Tibial nerve (tissue), 4 donors: ENCODE measurements around the gene FRY. TPM values are rescaled to one million over a fixed set of nuclear protein-coding genes. Genes with fewer than 3 reads are reported as not detected.

Experiments
- DNase-seq, 2 donors: peaks; one replicate each; pipeline ENCODE4 v3.0.0-alpha.2; 2019; ENCODE audit warnings: low spot score in 2 of 2
- H3K27ac ChIP-seq, 4 donors: fragments of 200-600 bp; sonication (generic) in 3 of 4; one replicate each; pipeline ENCODE4 v1.5.1; 2017 to 2019; ENCODE audit warnings: mild to moderate bottlenecking in 1 of 4
- H3K27me3 ChIP-seq, 2 donors: fragments of 200-600 bp; sonication (generic) in 1 of 2; one replicate each; pipeline versions ENCODE4 v1.5.1 to v1.6.0; 2017 to 2019
- H3K36me3 ChIP-seq, 3 donors: fragments of 200-600 bp; sonication (generic); one replicate each; pipeline ENCODE4 v1.5.1; 2018 to 2019
- H3K4me1 ChIP-seq, 4 donors: fragments of 200-600 bp; sonication (generic) in 3 of 4; one replicate each; pipeline ENCODE4 v1.5.1; 2017 to 2019
- H3K4me3 ChIP-seq, 4 donors: fragments of 200-600 bp; sonication (generic) in 3 of 4; one replicate each; pipeline ENCODE4 v1.5.1; 2017 to 2019; ENCODE audit warnings: mild to moderate bottlenecking in 1 of 4, moderate library complexity in 1 of 4
- H3K9me3 ChIP-seq, 4 donors: fragments of 200-600 bp; sonication (generic) in 3 of 4; one replicate each; pipeline ENCODE4 v1.5.1; 2017 to 2019
- EP300 ChIP-seq, 2 donors: sonication (generic); formaldehyde crosslinking; IDR thresholded peaks; one replicate each; pipeline ENCODE4 v1.6.1; 2017; ENCODE audit warnings: antibody characterized with exemption in 2 of 2, mild to moderate bottlenecking in 1 of 2
- POLR2A ChIP-seq, 2 donors: fragments of 450-650 bp; IDR thresholded peaks; one replicate each; pipeline ENCODE4 v1.6.1; 2017; ENCODE audit warnings: antibody characterized with exemption in 2 of 2, mild to moderate bottlenecking in 2 of 2, moderate library complexity in 2 of 2
- whole genome bisulfite sequencing, 2 donors: methylation state at CpG; one replicate each; pipeline ENCODE4 v1.1.5; 2018; 5-methylcytosine and 5-hydroxymethylcytosine counted together
- total RNA-seq, 4 donors: library from RNA; depleted of rRNA; stranded (reverse); fragments of >200 nt; gene quantifications; one replicate each; pipeline ENCODE4 v1.1.0, GENCODE V29; 2016
- TF ChIP-seq, protein P1 (sequence below), 5 experiments: fragments of 200-600 bp in 3 of 5; fragments of 450-650 bp in 2 of 5; sonication (generic) in 3 of 5; IDR thresholded peaks; one replicate each; pipeline ENCODE4 v1.5.1; 2016 to 2019; ENCODE audit warnings: antibody characterized with exemption in 5 of 5, mild to moderate bottlenecking in 3 of 5, moderate library complexity in 2 of 5

The FRY gene
- total RNA-seq, 4 donors from 2014 or later: 48.9 to 94.6 (median 75.8) TPM

DNA sequence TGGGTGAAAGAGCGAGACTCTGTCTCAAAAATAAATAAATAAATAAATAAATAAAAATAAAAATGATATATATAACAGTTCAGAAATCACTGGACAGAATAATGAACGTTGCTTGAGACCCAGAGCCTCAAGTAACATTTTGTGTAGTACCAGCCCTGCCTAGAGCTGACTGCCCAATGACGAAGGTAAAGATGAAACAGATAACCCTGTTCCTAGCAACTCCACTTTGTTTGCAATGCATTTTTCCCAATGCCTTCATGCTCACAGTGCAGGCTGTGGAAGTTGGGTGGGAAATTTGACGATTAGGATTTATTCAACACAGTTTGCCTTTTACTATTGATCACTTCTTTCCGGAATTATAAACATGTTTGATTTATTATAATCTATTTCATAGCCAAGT lies 22.2 kb upstream of the FRY start:
- Histone ChIP-seq H3K4me3 (no peak overlapping the region), H3K27me3 (no peaks in the 10 kb centered on the region), H3K36me3 (no peaks in the 10 kb centered on the region), H3K4me1 (no peaks in the 10 kb centered on the region), H3K9me3 (no peaks in the 10 kb centered on the region), H3K27ac (no peak overlapping the region)
- no peak for TF ChIP-seq POLR2A (IDR thresholded peaks at IDR 0.05)
- TF ChIP-seq, protein P1, sequence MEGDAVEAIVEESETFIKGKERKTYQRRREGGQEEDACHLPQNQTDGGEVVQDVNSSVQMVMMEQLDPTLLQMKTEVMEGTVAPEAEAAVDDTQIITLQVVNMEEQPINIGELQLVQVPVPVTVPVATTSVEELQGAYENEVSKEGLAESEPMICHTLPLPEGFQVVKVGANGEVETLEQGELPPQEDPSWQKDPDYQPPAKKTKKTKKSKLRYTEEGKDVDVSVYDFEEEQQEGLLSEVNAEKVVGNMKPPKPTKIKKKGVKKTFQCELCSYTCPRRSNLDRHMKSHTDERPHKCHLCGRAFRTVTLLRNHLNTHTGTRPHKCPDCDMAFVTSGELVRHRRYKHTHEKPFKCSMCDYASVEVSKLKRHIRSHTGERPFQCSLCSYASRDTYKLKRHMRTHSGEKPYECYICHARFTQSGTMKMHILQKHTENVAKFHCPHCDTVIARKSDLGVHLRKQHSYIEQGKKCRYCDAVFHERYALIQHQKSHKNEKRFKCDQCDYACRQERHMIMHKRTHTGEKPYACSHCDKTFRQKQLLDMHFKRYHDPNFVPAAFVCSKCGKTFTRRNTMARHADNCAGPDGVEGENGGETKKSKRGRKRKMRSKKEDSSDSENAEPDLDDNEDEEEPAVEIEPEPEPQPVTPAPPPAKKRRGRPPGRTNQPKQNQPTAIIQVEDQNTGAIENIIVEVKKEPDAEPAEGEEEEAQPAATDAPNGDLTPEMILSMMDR (IDR thresholded peaks at IDR 0.05): no peak
- no peak for TF ChIP-seq EP300 (IDR thresholded peaks at IDR 0.05)
- WGBS, 2 donors: 90 to 93% methylated on average over 5 of the region's 5 CpGs
- no peak for DNase-seq

DNA sequence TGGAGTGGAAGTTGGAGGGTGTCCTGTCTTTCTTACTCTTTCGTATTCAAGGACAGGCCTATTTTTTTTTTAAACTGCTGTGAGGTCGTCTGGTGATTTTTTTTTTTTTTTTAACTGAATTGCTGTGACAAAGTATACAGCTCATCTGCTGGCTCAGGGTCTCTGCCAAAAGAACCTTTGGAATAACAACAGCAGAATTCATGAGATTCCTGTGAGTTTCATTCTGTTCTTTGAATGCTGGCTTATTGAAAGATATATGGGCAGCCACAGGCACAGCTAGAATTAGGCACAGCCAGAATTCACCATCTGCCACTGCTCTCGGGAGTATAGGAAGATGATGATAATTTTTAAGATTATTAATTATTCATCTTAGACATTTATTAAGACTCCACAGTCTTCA lies 21.4 kb upstream of the FRY start:
- H3K9me3 ChIP-seq: no peaks in the 10 kb centered on the region
- no peak for DNase-seq
- H3K27me3 ChIP-seq: no peaks in the 10 kb centered on the region
- TF ChIP-seq POLR2A (IDR thresholded peaks at IDR 0.05) (no peak), EP300 (IDR thresholded peaks at IDR 0.05) (no peak)
- TF ChIP-seq, protein P1 (IDR thresholded peaks at IDR 0.05): no peak
- H3K4me1 ChIP-seq: no peaks in the 10 kb centered on the region
- H3K27ac ChIP-seq: no peak overlapping the region
- WGBS, 2 donors: 48 to 52% methylated on average over 3 of the region's 3 CpGs
- H3K4me3 ChIP-seq: no peak overlapping the region
- H3K36me3 ChIP-seq: no peaks in the 10 kb centered on the region

DNA sequence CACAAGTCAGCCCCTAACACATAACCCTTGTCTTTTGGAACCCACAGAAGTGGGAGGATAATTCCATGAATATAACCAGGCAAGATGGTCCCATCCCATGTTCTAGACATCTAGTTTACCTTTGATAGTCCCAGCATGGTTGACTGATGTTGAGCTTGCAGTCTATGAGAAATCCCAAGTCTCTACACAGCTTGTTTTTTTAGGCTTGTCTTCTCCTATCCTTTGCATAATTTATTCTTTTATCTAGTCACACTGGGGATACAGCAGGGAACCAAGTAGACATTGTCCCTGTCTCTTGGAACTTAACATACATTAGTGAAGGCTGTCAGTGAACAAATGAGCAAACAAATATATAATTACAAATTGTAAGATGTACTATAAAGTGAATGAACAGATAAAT lies 19.6 kb upstream of the FRY start:
- Histone ChIP-seq H3K27me3 (no peaks in the 10 kb centered on the region), H3K9me3 (no peaks in the 10 kb centered on the region)

DNA sequence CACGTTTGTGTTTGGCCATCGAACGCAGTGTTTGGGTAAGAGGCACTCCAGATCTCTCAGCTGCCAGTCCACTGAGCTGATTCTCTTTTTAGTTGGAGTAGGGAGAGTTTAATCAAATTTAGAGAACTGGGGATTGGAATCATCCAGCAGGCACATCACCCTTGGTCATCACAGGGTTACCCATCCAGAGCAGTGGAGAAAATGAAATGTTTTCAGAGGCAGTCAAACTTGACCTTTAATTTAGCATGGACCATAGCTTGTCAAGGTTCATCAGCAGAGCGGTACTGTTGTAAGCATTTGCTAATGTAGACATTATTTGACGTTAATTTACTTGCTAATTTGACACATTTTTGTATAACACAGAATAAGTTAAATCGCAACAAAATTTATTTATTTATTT lies 18.4 kb upstream of the FRY start:
- no peaks in the 10 kb centered on the region for H3K4me1 ChIP-seq
- TF ChIP-seq POLR2A (IDR thresholded peaks at IDR 0.05): no peak
- TF ChIP-seq EP300 (IDR thresholded peaks at IDR 0.05): no peak
- TF ChIP-seq, protein P1 (IDR thresholded peaks at IDR 0.05): no peak
- no peak overlapping the region for H3K27ac ChIP-seq
- no peak overlapping the region for H3K4me3 ChIP-seq
- H3K36me3 ChIP-seq: no peaks in the 10 kb centered on the region
- H3K27me3 ChIP-seq: no peaks in the 10 kb centered on the region
- DNase-seq: no peak
- no peaks in the 10 kb centered on the region for H3K9me3 ChIP-seq
- WGBS, 2 donors: 92 to 93% methylated on average over 6 of the region's 6 CpGs

More for the DNA sequence above, 19.6 kb upstream of the FRY start:
- DNase-seq: no peak
- Histone ChIP-seq H3K4me1 (no peaks in the 10 kb centered on the region), H3K36me3 (no peaks in the 10 kb centered on the region), H3K4me3 (no peak overlapping the region), H3K27ac (no peak overlapping the region)
- TF ChIP-seq, protein P1 (IDR thresholded peaks at IDR 0.05): no peak

DNA sequence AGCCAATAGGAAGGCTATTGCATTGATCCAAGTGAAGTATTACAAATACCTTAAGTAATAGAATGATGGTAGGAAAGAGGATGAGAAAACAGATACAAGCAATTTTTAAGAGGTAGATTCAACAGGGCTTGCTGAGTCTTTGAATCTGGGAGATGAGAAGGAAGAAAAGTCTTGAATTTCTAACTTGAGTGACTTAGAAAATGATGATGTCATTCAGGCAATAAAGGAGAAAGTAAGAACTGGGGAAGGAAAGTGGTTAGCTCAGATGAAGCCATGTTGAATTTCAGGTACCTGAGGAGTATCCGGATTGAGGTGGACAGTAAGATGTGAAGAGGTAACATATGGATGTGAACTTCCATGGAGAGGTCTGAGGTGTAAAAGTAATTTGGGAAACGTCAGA lies 15.5 kb upstream of the FRY start:
- WGBS, 2 donors: 91 to 96% methylated on average over 2 of the region's 2 CpGs

More for the DNA sequence above, 15.5 kb upstream of the FRY start:
- TF ChIP-seq POLR2A (IDR thresholded peaks at IDR 0.05) (no peak), EP300 (IDR thresholded peaks at IDR 0.05) (no peak)
- TF ChIP-seq, protein P1 (IDR thresholded peaks at IDR 0.05): no peak
- H3K4me1 ChIP-seq: peaks cover 0 to 4% (median 0%) of the 10 kb centered on the region in 4 donors
- no peaks in the 10 kb centered on the region for H3K9me3 ChIP-seq
- DNase-seq: no peak
- no peaks in the 10 kb centered on the region for H3K36me3 ChIP-seq
- no peaks in the 10 kb centered on the region for H3K27me3 ChIP-seq
- no peak overlapping the region for H3K4me3 ChIP-seq
- H3K27ac ChIP-seq: no peak overlapping the region
